ENCODE data around the gene GSN. TPM values are rescaled to one million over a fixed set of nuclear protein-coding genes. Genes with fewer than 3 reads are reported as not detected.
A peak's percentile ranks its signal among the peaks of the same experiment; 100 is the strongest.

Gene GSN
- total and polyA plus RNA-seq, 4 donors = 18.8 to 402 (median 51.6) TPM

- H3K4me3 ChIP-seq (ENCODE audit: low read depth in 1 of 3, low read length in 3 of 3) = no peak overlapping the region
- H3K9ac ChIP-seq (ENCODE audit: low read depth in 1 of 2, low read length in 2 of 2) = no peak overlapping the region
- no peak for DNase-seq (ENCODE audit: low spot score)
These were observed 85.5 kb downstream of the GSN start for GRCh38 chr9:121353241-121354061.

GRCh38 chr9:121354141-121354540 is 86.2 kb downstream of the GSN start:
- TF ChIP-seq RAD21 (IDR thresholded peaks at IDR 0.05) (no peak), TAF1 (conservative IDR thresholded peaks at IDR 0.05) (no peak), RXRA (IDR thresholded peaks at IDR 0.05) (peak in 1 of 2 donors; percentile 13), CTCF (IDR thresholded peaks at IDR 0.05; ENCODE audit: low read depth, low read length, missing input control) (no peak), EGR1 (IDR thresholded peaks at IDR 0.05; ENCODE audit: low read depth in 2 of 2) (no peak), FOXA2 (IDR thresholded peaks at IDR 0.05) (no peak), ATF3 (IDR thresholded peaks at IDR 0.05) (no peak), YY1 (IDR thresholded peaks at IDR 0.05) (no peak), NR2F2 (IDR thresholded peaks at IDR 0.05) (peak; percentile 90), REST (IDR thresholded peaks at IDR 0.05) (no peak), HNF4G (IDR thresholded peaks at IDR 0.05) (no peak), SP1 (IDR thresholded peaks at IDR 0.05) (peak; percentile 23)
- TF ChIP-seq, protein P1, sequence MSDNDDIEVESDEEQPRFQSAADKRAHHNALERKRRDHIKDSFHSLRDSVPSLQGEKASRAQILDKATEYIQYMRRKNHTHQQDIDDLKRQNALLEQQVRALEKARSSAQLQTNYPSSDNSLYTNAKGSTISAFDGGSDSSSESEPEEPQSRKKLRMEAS (IDR thresholded peaks at IDR 0.05) = no peak
- 65% methylated on average over 5 of the region's 5 CpGs for WGBS
- Histone ChIP-seq H3K4me1 (ENCODE audit: control insufficient read depth in 4 of 4, insufficient read depth in 4 of 4, low read length in 3 of 4) (peaks cover 4 to 20% (median 9%) of the 10 kb centered on the region in 4 donors), H3K4me3 (ENCODE audit: low read depth in 1 of 3, low read length in 3 of 3) (no peak overlapping the region), H3K27ac (ENCODE audit: low read depth in 1 of 2, low read length in 2 of 2) (peak overlapping the region; percentile 32 to 42), H3K36me3 (ENCODE audit: control insufficient read depth in 4 of 4, insufficient read depth in 3 of 4, low read depth in 1 of 4, low read length in 3 of 4) (peaks cover 8 to 61% (median 39%) of the 10 kb centered on the region in 4 donors), H3K9me3 (ENCODE audit: control insufficient read depth in 4 of 4, low read length in 3 of 4) (no peaks in the 10 kb centered on the region), H3K27me3 (ENCODE audit: control insufficient read depth in 4 of 4, insufficient read depth in 4 of 4, low read length in 3 of 4) (no peaks in the 10 kb centered on the region), H3K9ac (ENCODE audit: low read depth in 1 of 2, low read length in 2 of 2) (no peak overlapping the region)
- DNase-seq (ENCODE audit: low spot score) = no peak

More at GRCh38 chr9:121353241-121354061, 85.5 kb downstream of the GSN start:
- no peak for TF ChIP-seq HNF4A (conservative IDR thresholded peaks at IDR 0.05)
- WGBS = 73% methylated on average over 9 of the region's 9 CpGs
- Histone ChIP-seq H3K27me3 (ENCODE audit: control insufficient read depth in 4 of 4, insufficient read depth in 4 of 4, low read length in 3 of 4) (no peaks in the 10 kb centered on the region), H3K9me3 (ENCODE audit: control insufficient read depth in 4 of 4, low read length in 3 of 4) (no peaks in the 10 kb centered on the region), H3K36me3 (ENCODE audit: control insufficient read depth in 4 of 4, insufficient read depth in 3 of 4, low read depth in 1 of 4, low read length in 3 of 4) (peaks cover 6 to 68% (median 44%) of the 10 kb centered on the region in 4 donors), H3K4me1 (ENCODE audit: control insufficient read depth in 4 of 4, insufficient read depth in 4 of 4, low read length in 3 of 4) (peaks cover 0 to 14% (median 4%) of the 10 kb centered on the region in 4 donors), H3K27ac (ENCODE audit: low read depth in 1 of 2, low read length in 2 of 2) (peak overlapping the region; percentile 42 to 55)
